ENCODE results near the gene TNFSF10.

GRCh38 chr3:172518929-172519640 lies 4.1 kb downstream of the TNFSF10 start:
- TF ChIP-seq RELA (CRISPR knock-in tag; IDR thresholded peaks at IDR 0.05; ENCODE audit: borderline replicate concordance) (no peak), IRF1 (CRISPR knock-in tag; IDR thresholded peaks at IDR 0.05) (no peak), CTCF (IDR thresholded peaks at IDR 0.05) (no peak), MAX (CRISPR knock-in tag; IDR thresholded peaks at IDR 0.05) (no peak), NFE2L1 (CRISPR knock-in tag; IDR thresholded peaks at IDR 0.05) (no peak), RORB (CRISPR knock-in tag; IDR thresholded peaks at IDR 0.05) (no peak), ZNF263 (CRISPR knock-in tag; IDR thresholded peaks at IDR 0.05; ENCODE audit: low read depth) (no peak), TEAD4 (CRISPR knock-in tag; IDR thresholded peaks at IDR 0.05) (no peak)

Data from WTC11 (cell line).